Testis (tissue), 2 donors: ENCODE results near the gene FBP2.

Experiments
- CTCF ChIP-seq, 3 experiments: fragments of 450-650 bp in 2 of 3; fragments of 200-600 bp in 1 of 3; sonication (generic) in 1 of 3; IDR thresholded peaks; one replicate each; pipeline ENCODE4 v1.5.1; 2016 to 2019; ENCODE audit warnings: antibody characterized with exemption in 3 of 3, mild to moderate bottlenecking in 2 of 3, moderate library complexity in 1 of 3
- POLR2A ChIP-seq: fragments of 450-650 bp; IDR thresholded peaks from one replicate; pipeline ENCODE4 v1.6.1; 2017; ENCODE audit warnings: antibody characterized with exemption, mild to moderate bottlenecking, moderate library complexity

DNA sequence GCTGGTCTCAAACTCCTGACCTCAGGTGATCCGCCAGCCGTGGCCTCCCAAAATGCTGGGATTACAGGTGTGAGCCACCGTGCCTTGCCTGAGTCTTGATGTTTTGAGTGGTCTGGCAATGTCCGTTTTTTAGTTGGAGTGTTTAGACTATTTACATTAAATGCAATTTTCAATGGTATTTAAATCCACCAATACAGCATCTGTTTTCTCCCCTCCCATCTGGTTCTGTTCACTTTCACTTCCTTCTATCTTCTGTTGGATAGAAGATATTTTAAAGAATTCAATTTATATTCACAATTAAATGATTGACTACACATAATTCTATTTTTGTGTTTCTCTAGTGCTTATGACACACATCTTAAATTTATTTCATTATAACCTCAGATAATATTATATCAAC lies 64.7 kb downstream of the FBP2 start:
- TF ChIP-seq CTCF (IDR thresholded peaks at IDR 0.05) (no peak), POLR2A (no peak)
